DMS 273 treated with DMSO at 0.1 percent for 48 hours (cell line): ENCODE data around the gene P2RX7.

Source experiments
- DNase-seq: peaks from one replicate; lab custom pipeline; 2025; lab: John Stamatoyannopoulos, UW

P2RX7 gene

DNA sequence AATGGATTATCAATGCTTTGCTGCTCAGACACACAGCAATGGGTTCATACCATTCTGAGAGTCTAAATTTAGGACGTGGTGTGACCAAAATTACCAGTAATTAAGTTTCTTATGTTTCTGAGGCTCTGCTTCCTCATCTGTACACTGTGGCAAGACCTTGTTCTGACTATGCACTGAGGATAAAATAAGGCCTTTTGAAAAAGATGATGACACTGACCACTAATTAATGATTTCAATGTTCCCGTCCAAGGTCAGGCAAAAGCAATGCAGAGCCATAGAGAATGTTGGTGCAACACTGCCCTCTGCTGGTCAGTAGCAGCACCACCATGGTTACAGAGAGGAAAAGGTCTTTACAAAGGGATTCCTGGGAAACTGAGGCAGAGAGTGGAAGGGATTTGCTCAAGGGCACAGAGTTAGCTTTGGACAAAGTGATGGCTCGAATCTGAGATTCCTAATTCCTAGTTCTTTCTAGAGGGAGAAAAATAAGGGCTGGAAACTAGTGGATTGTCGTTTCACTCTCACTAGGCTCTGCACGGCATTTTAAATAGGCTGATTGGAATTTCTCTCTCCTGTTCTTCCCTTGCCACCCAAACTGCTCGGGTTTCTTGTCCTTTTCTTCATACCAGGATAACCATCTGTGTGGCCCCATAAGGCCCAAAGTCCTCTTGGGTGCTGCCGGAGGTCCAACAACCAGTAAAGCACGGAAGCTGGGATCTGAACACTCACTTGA, 22.3 kb upstream of the P2RX7 start:
- no peak for DNase-seq

DNA sequence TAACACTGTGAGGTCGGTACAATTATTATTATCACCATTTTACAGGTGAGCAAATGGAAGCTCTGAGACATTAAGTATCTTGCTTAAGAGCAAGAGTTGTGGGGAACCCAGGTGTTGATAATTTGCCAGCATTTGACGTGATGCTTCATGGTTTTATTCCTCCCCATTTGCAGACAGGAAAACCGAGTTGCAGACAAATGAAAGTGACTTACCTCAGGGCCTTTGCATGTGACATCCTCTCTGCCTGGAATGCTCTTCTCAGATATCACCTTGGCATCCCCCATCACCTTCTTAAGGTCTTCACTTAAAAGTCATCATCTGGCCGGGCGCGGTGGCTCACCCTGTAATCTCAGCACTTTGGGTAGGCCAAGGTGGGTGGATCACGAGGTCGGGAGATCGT, 21.0 kb upstream of the P2RX7 start:
- DNase-seq, result no peak

DNA sequence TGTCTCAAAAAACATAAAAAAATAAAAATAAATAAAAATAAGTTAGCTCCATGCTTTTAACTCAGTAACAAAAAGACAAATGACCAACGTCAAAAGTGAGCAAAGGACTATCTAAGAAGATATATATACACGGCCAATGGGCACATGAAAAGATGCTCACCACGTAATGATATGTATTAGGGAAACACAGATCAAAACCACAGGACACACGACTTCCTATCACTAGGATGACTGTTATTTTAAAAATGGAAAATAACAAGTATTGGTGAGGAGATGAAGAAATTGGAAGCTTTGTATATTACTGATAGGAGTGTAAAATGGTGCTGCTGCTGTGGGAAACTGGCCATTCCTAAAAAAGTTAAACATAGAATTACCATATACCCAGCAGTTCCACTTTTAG, 20.2 kb upstream of the P2RX7 start:
- no peak for DNase-seq

DNA sequence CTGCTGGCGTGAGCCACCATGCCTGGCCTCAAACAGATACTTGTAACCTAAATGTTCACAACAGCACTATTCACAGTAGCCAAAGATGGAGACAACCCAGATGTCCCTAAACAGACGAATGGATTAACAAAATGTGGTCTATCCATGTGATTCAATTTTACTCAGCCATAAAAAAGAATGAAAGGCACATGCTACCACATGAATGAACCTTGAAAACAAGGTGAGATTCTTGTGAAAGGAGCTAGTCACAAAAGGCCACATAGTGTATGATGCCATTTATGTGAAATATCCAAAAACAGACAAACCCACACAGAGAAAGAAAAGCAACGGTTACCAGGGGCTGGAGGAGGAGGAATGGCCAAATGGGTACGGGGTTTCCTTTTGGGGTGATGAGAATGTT, 19.6 kb upstream of the P2RX7 start:
- DNase-seq, result no peak

DNA sequence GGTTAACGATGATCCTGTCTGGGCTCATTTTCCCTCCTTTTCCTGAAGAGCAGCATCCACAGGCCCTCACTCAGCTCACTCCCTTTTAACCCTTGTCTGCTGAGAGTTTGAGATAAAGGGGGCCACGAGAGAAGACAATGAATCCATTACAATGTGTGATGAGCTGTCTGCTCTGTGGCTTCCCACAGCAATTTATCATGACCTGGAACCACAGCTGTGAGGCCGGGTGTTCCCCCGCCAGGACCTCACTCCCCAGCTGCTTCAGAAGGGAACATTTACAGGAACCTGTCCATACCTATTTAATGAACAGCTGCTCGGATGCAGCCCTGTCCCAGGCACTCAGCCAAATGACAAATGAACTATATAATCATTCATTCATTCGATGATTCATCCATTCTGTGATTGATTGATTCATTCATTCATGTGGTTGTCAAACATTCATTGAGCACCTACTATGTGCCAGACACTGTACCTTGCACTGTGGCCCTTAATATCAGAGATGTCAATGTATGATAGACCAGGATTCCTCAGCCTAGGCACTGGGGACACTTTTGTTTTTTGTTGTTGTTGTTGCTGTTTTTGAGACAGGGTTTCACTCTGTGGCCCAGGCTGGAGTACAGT, 18.5 kb upstream of the P2RX7 start:
- DNase-seq, result no peak

DNA sequence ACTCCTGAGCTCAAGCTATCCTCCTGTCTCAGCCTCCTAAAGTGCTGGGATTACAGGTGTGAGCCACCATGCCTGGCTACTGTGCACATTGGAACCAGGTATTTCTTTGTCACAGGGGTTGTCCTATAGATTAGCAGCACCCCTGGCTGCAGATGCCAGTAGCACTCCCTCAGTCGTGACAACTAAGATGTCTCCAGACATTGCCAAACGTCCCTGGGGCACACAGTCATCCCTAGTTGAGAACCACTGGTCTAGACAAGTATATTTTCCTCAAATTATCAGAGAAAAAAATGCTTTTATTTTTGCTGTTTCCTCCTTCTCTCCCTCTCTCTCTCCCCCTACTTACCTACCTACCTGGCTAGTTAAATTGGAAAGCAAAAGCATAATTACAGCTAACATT, 17.9 kb upstream of the P2RX7 start:
- DNase-seq, result no peak

DNA sequence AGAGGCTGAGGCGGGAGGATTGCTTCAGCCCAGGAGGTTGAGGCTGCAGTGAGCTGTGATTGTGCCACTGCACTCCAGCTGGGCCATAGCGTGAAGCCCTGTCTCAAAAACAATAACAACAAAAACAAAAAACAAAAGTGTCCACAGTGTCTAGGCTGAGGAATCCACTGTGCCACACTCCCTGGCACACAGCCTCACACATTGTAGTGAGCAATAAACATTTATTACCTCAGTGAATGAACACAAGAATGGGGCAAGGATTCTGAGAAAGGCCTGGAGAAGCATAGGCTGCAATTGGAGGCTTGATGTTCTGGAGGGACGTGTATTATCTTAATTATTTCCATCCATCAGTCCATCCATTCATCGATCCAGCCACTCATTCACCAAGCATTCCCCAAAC, 17.1 kb upstream of the P2RX7 start:
- no peak for DNase-seq

DNA sequence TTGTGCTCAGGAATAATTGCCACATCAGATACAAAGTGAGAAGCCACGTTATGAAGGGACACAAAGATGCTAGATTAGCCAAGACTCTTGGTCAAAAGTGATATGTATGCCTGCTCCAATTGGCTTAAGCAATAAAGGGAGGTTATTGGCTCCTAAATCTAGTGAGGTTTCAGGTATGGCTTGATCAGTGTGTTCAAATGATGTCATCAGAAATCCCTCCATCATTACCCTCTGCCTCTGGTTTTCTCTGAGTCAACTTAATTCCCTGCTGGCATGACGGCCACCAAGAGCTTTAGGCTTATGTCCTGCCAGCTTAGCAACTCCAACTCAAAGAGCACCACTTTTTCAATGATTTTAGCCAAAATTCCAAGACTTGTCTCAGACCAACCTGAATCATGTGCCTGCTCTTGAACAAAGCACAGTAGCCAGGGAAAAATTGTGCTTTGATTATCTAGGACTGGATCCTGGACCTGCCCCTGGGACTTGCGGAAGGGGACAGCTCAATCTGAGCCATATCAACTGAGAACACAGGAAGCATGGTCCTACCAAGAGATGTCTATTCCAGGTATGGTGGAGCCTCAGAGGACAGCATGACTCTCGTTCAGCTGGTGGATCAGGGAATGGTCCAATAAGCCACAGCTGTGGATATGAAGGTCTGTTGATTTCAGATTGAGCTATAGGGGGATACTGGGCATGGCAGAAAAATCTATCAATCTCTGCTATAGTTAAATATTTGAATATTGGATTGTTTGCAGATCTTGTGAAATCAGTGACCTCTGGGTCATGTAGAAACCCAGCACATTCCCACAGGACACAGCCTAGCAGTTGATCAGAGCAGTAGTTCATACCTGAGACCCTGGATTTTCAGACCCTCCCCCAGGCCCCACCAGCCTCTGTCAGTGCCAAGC, 16.1 kb upstream of the P2RX7 start:
- no peak for DNase-seq

DNA sequence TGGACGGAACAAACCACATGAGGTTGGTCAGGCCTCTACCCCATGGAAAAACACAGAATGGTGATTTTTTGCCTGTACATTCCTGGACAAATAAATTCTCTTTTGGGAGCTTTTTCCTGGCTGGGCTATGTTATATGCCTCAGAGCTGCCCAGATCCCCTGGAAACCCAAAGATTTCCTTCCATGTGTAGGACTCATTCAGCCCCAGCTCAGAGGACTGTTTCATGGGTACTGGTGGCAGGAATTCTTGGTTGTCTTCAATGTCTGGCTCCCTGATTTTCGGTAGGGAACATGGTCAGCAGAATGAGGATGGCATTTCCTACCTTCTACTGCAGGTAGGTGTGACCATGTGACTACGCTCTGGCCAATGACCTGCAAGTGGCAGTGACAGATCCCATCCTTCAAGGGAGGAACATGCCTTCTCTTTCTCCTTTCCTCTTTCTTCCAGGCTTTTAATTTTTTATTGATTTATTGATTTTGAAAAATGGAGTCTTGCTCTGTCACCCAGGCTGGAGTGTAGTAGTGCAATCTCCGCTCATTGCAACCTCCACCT, 15.4 kb upstream of the P2RX7 start:
- no peak for DNase-seq

DNA sequence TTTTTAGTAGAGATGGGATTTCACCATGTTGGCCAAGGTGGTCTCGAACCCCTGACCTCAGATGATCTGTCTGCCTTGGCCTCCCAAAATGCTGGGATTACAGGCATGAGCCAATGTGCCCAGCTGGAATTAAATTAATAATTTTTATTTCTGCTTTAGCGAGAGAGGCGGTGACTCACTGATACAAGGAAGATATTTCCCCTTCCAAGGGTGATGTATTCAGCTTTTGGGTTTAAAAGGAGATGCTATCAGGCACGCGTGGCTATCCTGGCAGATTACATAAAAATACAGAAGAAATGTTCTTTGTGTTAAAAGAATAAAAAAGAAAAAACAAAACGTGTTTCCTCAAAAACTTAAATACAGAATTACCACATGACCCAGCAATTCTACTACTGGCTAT, 12.4 kb upstream of the P2RX7 start:
- DNase-seq, result no peak

DNA sequence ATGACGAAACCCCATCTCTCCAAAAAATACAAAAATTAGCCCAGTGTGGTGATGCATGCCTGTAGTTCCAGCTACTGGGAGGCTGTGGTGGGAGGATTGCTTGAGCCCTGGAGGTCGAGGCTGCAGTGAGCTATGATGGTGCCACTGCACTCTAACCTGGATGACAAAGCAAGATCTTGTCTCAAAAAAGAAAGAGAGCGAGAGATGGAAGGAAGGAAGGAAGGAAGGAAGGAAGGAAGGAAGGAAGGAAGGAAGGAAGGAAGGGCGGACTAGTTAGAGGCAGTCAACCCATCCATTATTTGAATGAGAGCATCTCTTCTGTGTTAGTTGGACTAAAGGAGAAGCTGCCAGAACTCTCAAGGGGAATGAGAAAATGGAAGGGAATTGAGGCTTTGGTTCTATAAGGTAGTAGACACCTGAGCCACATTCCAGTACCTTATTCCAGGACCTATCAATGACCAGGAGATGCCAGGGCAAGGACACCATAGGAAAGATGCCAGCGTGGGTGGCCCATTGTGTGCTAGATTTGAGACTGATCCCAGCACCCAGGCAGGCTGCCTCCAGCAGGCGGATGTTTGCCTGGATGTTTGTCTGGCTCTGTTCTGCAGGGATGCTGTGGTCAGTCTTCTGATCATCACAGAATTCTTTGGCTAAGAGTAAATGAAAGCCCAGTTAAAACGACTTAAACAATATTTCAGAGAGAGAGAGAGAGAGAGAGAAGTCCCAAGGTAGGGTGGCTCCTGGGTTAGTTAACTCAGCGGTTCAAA, 11.5 kb upstream of the P2RX7 start:
- DNase-seq, result no peak

DNA sequence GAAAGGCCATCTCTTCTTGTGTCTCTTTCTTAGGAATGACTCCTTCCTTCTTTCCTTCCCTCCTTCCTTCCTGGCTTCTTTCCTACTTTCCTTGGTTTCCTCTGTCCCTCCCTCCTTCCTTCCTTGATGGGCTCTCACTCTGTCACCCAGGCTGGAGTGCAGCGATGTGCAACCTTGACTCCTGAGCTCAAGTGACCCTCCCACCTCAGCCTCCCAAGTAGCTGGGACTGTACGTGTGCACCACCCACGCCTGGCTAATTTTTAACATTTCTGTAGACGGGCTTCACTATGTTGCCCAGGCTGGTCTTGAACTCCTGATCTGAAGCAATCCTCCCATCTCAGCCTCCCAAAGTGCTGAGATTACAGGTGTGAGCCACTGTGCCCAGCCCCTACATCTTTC, 10.9 kb upstream of the P2RX7 start:
- no peak for DNase-seq

DNA sequence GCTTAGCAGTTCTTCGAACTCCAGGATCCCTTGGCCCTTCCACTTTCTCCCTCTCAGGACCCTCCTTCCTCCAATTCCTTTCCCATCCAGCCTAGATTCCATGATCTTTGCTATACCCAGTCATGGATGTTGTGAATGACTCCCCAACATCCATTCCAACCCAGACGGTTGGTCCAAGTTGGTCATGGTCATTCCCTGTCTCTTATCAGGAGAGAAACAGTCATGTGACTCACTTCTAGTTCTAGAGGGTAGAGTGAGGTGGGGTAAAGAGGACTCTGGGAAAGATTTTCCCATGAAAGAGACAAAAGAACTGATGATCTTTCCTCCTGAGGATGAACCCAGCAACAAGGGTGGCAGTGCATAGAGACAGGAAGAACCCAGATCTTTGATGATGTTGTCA, 9.2 kb upstream of the P2RX7 start:
- DNase-seq, result no peak

DNA sequence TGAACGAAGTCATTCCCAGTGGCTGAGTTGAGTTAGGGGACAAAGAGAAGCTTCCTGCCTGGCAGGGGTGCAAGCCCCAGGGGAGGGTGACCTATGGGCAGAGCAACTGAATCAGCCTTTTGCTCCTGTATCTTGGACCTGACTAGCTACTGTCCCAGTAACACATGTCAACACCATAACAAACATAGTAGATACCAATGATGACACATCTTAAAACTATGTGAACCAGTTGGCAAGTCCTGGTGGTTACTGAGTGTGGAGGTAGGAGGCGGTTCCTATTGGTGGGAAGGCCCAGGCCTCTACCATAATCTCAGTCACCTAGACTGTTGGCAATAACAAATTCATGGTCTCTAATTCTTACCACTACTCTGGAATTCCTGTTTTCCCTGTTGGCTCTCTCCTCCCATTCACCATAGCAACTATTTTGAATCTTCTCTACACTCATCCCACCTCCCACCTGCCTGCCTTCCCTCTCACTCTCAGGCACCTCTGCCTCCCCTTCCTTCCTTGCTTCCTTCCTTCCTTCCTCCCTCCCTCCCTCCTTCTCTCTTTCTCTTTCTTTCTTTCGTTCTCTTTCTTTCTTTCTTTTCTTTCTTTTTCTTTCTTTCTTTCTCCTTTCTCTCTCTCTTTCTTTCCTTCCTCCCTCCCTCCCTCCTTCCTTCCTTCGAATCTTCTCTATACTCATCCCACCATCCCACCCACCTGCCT, 8.1 kb upstream of the P2RX7 start:
- DNase-seq, result no peak

DNA sequence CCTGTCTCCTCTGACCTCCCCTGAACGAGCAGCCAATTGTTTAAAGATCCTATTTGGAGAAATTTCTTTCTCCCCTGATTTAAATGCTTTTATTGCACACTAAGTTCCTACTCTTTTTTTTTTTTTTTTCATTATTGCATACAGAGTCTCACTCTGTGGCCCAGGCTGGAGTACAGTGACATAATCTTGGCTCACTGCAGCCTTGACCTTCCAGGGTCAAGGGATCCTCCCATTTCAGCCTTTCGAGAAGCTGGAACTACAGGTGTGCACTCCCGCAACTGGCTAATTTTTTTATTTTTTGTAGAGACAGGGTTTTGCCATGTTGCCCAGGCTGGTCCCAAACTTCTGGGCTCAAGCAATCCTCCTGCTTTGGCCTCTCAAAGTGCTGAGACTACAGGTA, 5.2 kb upstream of the P2RX7 start:
- no peak for DNase-seq

DNA sequence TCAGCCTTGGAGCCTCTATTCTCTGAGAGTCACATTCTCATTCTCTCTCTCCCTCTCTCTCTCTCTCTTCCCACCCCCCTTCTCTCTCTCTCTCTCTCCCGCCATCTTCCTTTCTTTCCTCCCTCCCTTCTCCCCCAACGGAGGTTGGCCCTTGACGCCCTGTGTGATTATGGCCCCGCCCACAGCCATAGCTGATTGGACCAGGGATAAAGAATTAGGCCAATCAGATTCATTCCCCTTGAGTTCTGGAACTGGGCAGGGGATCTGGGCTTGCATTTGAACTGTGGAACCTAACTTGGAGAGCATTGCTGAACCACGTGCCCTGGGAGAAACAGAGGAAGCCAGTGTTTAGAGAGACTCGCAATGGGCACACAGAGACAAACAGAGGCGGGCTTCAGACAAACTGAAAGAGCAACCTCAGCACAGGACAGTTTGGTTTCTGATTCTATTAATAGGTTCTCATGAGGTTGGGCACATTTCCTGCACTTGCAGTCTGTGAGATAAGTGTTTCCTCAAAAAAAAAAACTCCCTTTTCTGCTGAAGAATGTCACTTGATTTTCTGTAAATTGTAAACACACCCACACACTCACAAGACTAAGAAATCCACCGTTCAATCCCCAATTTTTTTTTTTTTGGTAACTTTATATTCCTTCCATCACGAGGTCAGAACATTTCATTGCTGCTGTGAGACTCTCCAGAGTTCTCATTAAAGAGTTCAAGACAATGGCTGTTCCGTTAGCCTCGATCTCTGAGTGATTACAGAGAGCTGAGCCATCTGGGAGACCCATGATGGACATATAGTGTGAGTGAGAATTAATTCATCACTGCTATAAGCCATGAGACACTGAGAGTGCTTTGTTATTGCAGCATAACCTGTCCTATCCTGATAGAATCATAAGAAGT, 3.5 kb upstream of the P2RX7 start:
- DNase-seq, result no peak

DNA sequence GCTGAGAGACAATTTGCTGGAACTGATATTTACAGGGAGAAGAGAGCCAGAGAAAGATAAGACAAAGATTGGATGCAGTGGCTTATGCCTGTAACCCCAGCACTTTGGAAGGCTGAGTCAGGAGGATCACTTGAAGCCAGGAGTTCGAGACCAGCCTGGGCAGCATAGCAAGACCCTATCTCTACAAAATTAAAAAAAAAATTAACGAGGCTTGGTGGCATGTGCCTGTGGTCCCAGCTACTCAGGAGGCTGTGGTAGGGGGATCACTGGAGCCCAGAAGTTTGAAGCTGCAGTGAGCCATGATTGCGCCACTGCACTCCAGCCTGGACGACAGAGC, 2.9 kb upstream of the P2RX7 start:
- no peak for DNase-seq

DNA sequence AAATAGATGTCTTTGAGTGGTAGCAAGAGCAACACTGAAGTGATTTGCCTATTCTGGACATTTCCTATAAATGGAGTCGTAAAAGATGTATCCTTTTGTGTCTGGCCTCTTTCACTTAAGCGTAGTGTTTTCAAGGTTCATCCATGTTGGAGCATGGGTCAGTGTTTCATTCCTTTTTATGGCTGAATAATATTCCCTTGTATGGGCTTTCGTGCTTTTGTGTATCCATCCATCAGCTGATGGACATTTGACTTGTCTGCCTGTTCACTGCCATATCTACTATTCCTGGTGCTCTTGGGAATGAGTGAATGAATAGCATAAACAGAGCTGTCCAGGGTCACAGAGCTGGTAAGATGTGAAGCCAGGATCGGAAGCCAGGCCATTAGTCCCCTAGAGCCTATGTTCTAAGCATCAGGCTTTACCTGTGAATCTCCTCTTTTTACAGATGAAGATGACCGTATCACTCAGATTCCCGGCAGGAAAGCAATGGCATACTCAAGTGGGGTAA, 1.8 kb upstream of the P2RX7 start:
- DNase-seq, result no peak

DNA sequence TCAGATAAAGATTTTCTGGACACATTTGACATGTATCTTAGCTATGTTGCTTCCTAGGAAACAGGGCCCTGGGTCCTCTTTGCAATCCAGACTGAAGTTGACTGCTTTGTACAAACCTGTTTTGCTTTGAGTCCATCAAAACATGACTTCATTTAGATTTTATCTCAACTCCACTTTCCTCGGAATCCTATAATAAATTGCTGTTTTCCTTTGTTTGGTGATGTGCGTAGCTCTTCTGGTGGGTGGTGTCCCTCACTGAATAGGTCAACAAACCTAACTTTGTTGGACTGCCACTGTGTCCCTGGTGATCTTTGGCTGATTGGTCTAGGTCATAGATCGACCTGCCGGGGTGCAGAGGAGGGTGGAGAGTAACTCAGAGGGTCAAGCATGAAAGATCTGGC, 735 bp upstream of the P2RX7 start:
- no peak for DNase-seq

DNA sequence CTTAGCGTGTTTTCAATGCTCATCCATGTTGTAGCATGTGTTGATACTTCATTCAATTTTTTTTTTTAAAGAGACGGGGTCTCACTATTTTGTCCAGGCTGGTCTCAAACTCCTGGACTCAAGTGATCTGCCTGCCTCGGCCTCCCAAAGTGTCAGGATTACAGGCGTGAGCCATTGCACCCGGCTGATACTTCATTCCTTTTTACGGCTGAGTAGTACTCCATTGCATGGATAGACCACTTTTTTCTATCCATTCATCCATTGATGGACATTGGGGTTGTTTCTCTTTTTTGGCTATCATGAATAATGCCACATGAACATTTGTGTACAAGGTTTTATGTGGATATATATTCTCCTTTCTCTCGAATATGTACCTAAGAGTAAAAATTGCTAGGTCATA, 1.2 kb downstream of the P2RX7 start:
- DNase-seq, result no peak
